Measurements from ENCODE around the gene PCNT.
A peak's percentile ranks its signal among the peaks of the same experiment; 100 is the strongest.
"Not testable (repeated sequence)": the region's sequence is repeated elsewhere in the genome, so short reads cannot be mapped to it uniquely, and the experiment has no call there.

The PCNT gene

GRCh38 chr21:46458315-46459023, 134.5 kb downstream of the PCNT start, which contains the start of gene DIP2A:
DIP2A (plus strand) TSS chr21:46458891; CDS start chr21:46459132, 241 bp downstream.
- TF ChIP-seq, protein P1, sequence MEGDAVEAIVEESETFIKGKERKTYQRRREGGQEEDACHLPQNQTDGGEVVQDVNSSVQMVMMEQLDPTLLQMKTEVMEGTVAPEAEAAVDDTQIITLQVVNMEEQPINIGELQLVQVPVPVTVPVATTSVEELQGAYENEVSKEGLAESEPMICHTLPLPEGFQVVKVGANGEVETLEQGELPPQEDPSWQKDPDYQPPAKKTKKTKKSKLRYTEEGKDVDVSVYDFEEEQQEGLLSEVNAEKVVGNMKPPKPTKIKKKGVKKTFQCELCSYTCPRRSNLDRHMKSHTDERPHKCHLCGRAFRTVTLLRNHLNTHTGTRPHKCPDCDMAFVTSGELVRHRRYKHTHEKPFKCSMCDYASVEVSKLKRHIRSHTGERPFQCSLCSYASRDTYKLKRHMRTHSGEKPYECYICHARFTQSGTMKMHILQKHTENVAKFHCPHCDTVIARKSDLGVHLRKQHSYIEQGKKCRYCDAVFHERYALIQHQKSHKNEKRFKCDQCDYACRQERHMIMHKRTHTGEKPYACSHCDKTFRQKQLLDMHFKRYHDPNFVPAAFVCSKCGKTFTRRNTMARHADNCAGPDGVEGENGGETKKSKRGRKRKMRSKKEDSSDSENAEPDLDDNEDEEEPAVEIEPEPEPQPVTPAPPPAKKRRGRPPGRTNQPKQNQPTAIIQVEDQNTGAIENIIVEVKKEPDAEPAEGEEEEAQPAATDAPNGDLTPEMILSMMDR (IDR thresholded peaks at IDR 0.05; ENCODE audit: borderline replicate concordance, insufficient read depth, low read depth, low read length) = no peak
- peak within 1 kb of the TSS; percentile 91 for H3K4me3 ChIP-seq (ENCODE audit: low read depth, low read length)

- peak overlapping the region; percentile 91 for H3K4me3 ChIP-seq (ENCODE audit: low read depth, low read length)
These were observed 135.0 kb downstream of the PCNT start for GRCh38 chr21:46459024-46459355.

DNA sequence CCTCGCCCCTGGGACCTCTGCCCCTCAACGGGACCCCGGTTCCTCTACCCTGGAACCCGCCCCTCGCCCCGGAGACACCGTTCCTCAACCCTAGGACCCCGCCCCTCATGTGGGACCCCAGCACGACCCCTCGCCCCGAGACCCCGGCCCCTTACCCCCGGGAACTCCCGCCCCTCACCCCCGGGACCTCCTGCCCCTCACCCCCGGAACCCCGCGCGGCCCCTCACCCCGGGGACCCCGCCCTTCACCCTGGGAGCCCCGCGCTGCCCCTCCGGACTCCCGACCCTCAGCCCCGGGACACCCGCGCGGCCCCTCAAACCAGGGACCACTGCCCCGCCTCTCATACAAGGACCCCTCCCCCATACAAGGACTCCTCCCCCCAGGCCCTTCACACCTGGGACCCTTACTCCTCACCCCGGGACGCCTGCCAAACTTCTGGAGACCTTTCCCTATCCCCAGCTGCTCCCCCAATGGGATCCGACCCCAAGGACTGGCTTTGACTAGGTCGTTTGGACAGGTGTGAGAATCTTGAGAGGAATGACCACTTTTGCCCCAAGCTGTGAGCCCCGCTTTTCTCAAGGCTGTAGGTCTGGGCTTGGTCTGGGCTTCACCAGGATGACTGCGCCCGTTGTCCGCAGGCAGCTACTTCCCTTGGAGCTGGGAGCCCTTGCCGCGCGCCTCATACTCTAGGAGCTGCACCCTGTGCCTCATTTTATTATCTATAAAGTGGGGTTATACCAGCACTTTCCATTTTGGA, 135.6 kb downstream of the PCNT start:
- TF ChIP-seq, protein P1 (IDR thresholded peaks at IDR 0.05; ENCODE audit: borderline replicate concordance, insufficient read depth, low read depth, low read length) = no peak
- peak overlapping the region; percentile 91 for H3K4me3 ChIP-seq (ENCODE audit: low read depth, low read length)

More at GRCh38 chr21:46459024-46459355, 135.0 kb downstream of the PCNT start:
- TF ChIP-seq, protein P1 (IDR thresholded peaks at IDR 0.05; ENCODE audit: borderline replicate concordance, insufficient read depth, low read depth, low read length) = no peak

DNA sequence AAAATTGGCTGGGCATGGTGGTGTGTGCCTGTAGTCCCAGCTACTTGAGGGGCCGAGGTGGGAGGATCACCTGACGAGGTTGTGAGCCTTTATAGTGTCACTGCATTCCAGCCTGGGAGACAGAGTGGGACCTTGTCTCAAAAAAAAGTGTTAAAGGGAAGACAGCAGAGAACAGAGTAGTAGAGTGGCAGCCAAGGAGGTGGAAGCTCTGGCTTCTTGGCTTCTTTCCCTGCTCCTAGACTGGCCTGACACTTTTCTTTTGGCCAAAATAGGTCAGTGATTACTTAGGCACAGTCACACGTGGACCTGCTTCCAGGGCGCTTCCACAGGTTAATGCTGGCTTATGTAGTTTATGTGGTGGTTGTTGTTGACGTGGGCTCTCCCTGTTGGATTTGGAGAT, 138.0 kb downstream of the PCNT start:
- no peak overlapping the region for H3K4me3 ChIP-seq (ENCODE audit: low read depth, low read length)
- TF ChIP-seq, protein P1 (IDR thresholded peaks at IDR 0.05; ENCODE audit: borderline replicate concordance, insufficient read depth, low read depth, low read length) = no peak

- not testable (repeated sequence) for H3K4me3 ChIP-seq (ENCODE audit: low read depth, low read length)
These were observed 141.2 kb downstream of the PCNT start for GRCh38 chr21:46465153-46465552.

GRCh38 chr21:46465651-46466050, 141.7 kb downstream of the PCNT start:
- TF ChIP-seq, protein P1 (IDR thresholded peaks at IDR 0.05; ENCODE audit: borderline replicate concordance, insufficient read depth, low read depth, low read length) = no peak
- no peak overlapping the region for H3K4me3 ChIP-seq (ENCODE audit: low read depth, low read length)

- TF ChIP-seq, protein P1 (IDR thresholded peaks at IDR 0.05; ENCODE audit: borderline replicate concordance, insufficient read depth, low read depth, low read length) = no peak
- H3K4me3 ChIP-seq (ENCODE audit: low read depth, low read length) = no peak overlapping the region
These were observed 144.3 kb downstream of the PCNT start for GRCh38 chr21:46468108-46468774.

Measured in GM12875 (cell line).